ENCODE measurements around the gene ZBTB2. TPM values are rescaled to one million over a fixed set of nuclear protein-coding genes. Genes with fewer than 3 reads are reported as not detected.

The ZBTB2 gene
- polyA plus RNA-seq, 1 of the 3 experiments (the other 2 are of a cell fraction) = 6.7 TPM

GRCh38 chr6:151330130-151330696 is 61.1 kb downstream of the ZBTB2 start:
- TF ChIP-seq, protein P1, sequence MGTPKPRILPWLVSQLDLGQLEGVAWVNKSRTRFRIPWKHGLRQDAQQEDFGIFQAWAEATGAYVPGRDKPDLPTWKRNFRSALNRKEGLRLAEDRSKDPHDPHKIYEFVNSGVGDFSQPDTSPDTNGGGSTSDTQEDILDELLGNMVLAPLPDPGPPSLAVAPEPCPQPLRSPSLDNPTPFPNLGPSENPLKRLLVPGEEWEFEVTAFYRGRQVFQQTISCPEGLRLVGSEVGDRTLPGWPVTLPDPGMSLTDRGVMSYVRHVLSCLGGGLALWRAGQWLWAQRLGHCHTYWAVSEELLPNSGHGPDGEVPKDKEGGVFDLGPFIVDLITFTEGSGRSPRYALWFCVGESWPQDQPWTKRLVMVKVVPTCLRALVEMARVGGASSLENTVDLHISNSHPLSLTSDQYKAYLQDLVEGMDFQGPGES (IDR thresholded peaks at IDR 0.05; ENCODE audit: low read depth, low read length) = no peak
- peak; percentile 90 for TF ChIP-seq TCF12 (IDR thresholded peaks at IDR 0.05)
- TF ChIP-seq EZH2phosphoT487 (IDR thresholded peaks at IDR 0.05; ENCODE audit: borderline replicate concordance, low read depth) = no peak
- TF ChIP-seq RCOR1 (IDR thresholded peaks at IDR 0.05; ENCODE audit: low read length) = peak; percentile 72; the same call in 1 of the 2 replicates
- no peak for TF ChIP-seq CHD2 (IDR thresholded peaks at IDR 0.05; ENCODE audit: low read length, partially characterized antibody)
- no peak for TF ChIP-seq RFX5 (IDR thresholded peaks at IDR 0.05; ENCODE audit: low read length)
- peak; percentile 43; the same call in 1 of the 2 replicates for TF ChIP-seq NFIC (IDR thresholded peaks at IDR 0.05; ENCODE audit: borderline replicate concordance)
- 27% methylated on average over 6 of the region's 6 CpGs for WGBS (ENCODE audit: low lambda C conversion rate)
- Histone ChIP-seq H3K4me2 (peak overlapping the region; percentile 12; the same call in 1 of the 2 replicates), H2AFZ (ENCODE audit: low read depth) (no peak overlapping the region), H3K9ac (no peak overlapping the region), H3K4me1 (ENCODE audit: control insufficient read depth in 1 of 2, insufficient read depth in 2 of 2, low read depth in 1 of 2, low read length in 1 of 2) (peaks cover 0 to 7% of the 10 kb centered on the region in 2 experiments; a peak in 2 of 4 replicates), H3K9me2 (no peaks in the 10 kb centered on the region), H3F3A (replicated peaks; ENCODE audit: insufficient read depth) (peaks cover 3% of the 10 kb centered on the region), H3K27ac (ENCODE audit: low read depth in 2 of 2, low read length in 1 of 2) (peak overlapping the region; percentile 11 to 40; a peak in 2 of 4 replicates), H3K27me3 (ENCODE audit: insufficient read depth) (no peaks in the 10 kb centered on the region), H3K36me3 (replicated peaks in 1 of 2; ENCODE audit: control insufficient read depth in 1 of 2, insufficient read depth in 2 of 2, low read length in 1 of 2) (peaks cover 0 to 3% of the 10 kb centered on the region in 2 experiments), H4K20me1 (ENCODE audit: insufficient read depth) (no peaks in the 10 kb centered on the region), H3K79me2 (ENCODE audit: insufficient read depth) (peaks cover 53% of the 10 kb centered on the region; the same call in 1 of the 2 replicates), H3K4me3 (ENCODE audit: low read depth in 2 of 2, low read length in 1 of 2) (no peak overlapping the region), H3K9me3 (no peaks in the 10 kb centered on the region)
- DNase-seq = peak; percentile 75
- ChIA-PET POLR2A (no interaction called here), CTCF (interaction anchor here (0.7 to 16.6 kb wide), 4 partner anchors 46 to 438 kb away, joined by 3 to 421 read pairs (median 16); no protein-coding TSS in a partner anchor)

GRCh38 chr6:151327101-151327500 is 64.3 kb downstream of the ZBTB2 start:
- Histone ChIP-seq H3K4me2 (0 out of 2 replicates have a peak overlapping the region, but pooled peaks have one; percentile 84), H3F3A (replicated peaks; ENCODE audit: insufficient read depth) (peaks cover 3% of the 10 kb centered on the region), H2AFZ (ENCODE audit: low read depth) (no peak overlapping the region), H3K27me3 (ENCODE audit: insufficient read depth) (no peaks in the 10 kb centered on the region), H3K9me3 (no peaks in the 10 kb centered on the region), H3K27ac (ENCODE audit: low read depth in 2 of 2, low read length in 1 of 2) (no peak overlapping the region), H4K20me1 (ENCODE audit: insufficient read depth) (no peaks in the 10 kb centered on the region), H3K9ac (no peak overlapping the region), H3K4me3 (ENCODE audit: low read depth in 2 of 2, low read length in 1 of 2) (no peak overlapping the region), H3K9me2 (no peaks in the 10 kb centered on the region), H3K79me2 (ENCODE audit: insufficient read depth) (peaks cover 62% of the 10 kb centered on the region; the same call in 1 of the 2 replicates), H3K4me1 (ENCODE audit: control insufficient read depth in 1 of 2, insufficient read depth in 2 of 2, low read depth in 1 of 2, low read length in 1 of 2) (peaks cover 7 to 21% of the 10 kb centered on the region in 2 experiments; a peak in 3 of 4 replicates), H3K36me3 (replicated peaks in 1 of 2; ENCODE audit: control insufficient read depth in 1 of 2, insufficient read depth in 2 of 2, low read length in 1 of 2) (peaks cover 0 to 3% of the 10 kb centered on the region in 2 experiments)
- CTCF ChIA-PET = interaction anchor here (4.1 to 16.6 kb wide), 3 partner anchors 8 to 434 kb away, joined by 67 to 421 read pairs (median 371); no protein-coding TSS in a partner anchor
- POLR2A ChIA-PET = no interaction called here
- TF ChIP-seq TEAD4 (IDR thresholded peaks at IDR 0.05; ENCODE audit: borderline replicate concordance, insufficient read depth) (no peak), EZH2phosphoT487 (IDR thresholded peaks at IDR 0.05; ENCODE audit: borderline replicate concordance, low read depth) (no peak), RCOR1 (IDR thresholded peaks at IDR 0.05; ENCODE audit: low read length) (no peak)
- DNase-seq = no peak
- WGBS (ENCODE audit: low lambda C conversion rate) = 90% methylated on average over 4 of the region's 4 CpGs

All from SK-N-SH (cell line).